Sigmoid colon (tissue), 7 donors: ENCODE results near the gene EFCAB7. TPM values are rescaled to one million over a fixed set of nuclear protein-coding genes. Genes with fewer than 3 reads are reported as not detected.
A peak's percentile ranks its signal among the peaks of the same experiment; 100 is the strongest.

Experiments
- DNase-seq: peaks from one replicate; pipeline ENCODE4 v3.0.0-alpha.2; 2019
- H3K27ac ChIP-seq, 4 donors: fragments of 200-600 bp; sonication (generic); one replicate each; pipeline ENCODE4 v1.5.1; 2016 to 2019; ENCODE audit warnings: mild to moderate bottlenecking in 1 of 4
- H3K27me3 ChIP-seq, 3 donors: fragments of 200-600 bp; sonication (generic); one replicate each; pipeline ENCODE4 v1.5.1; 2019; ENCODE audit warnings: mild to moderate bottlenecking in 1 of 3
- H3K36me3 ChIP-seq, 4 donors: fragments of 200-600 bp; sonication (generic); one replicate each; pipeline ENCODE4 v1.5.1; 2016 to 2019
- H3K4me1 ChIP-seq, 4 donors: fragments of 200-600 bp; sonication (generic); one replicate each; pipeline ENCODE4 v1.5.1; 2017 to 2019
- H3K4me3 ChIP-seq, 4 donors: fragments of 200-600 bp; sonication (generic); one replicate each; pipeline ENCODE4 v1.5.1; 2017 to 2019; ENCODE audit warnings: mild to moderate bottlenecking in 2 of 4, moderate library complexity in 1 of 4
- H3K9me3 ChIP-seq, 4 donors: fragments of 200-600 bp in 3 of 4; sonication (generic) in 3 of 4; one replicate each; pipeline versions ENCODE4 v1.5.1 to v1.6.1; 2013 to 2019
- EP300 ChIP-seq, 4 donors: sonication (generic); formaldehyde crosslinking; IDR thresholded peaks; one replicate each; pipeline ENCODE4 v1.6.1; 2017; ENCODE audit warnings: antibody characterized with exemption in 4 of 4
- POLR2A ChIP-seq, 2 donors: fragments of 450-650 bp; IDR thresholded peaks; one replicate each; pipeline ENCODE4 v1.6.1; 2016; ENCODE audit warnings: antibody characterized with exemption in 2 of 2, mild to moderate bottlenecking in 2 of 2, moderate library complexity in 2 of 2
- POLR2AphosphoS5 ChIP-seq, 4 donors: sonication (generic); formaldehyde crosslinking; IDR thresholded peaks; one replicate each; pipeline ENCODE4 v1.6.1; 2017; ENCODE audit warnings: antibody characterized with exemption in 4 of 4
- WGBS, 2 donors: extraction: QIAGEN DNeasy Blood & Tissue Kit; methylation state at CpG; one replicate each; pipeline ENCODE4 v1.1.7; 2013; 5-methylcytosine and 5-hydroxymethylcytosine counted together
- intact Hi-C: fragments of 100-400 bp; cut with DNase I; formaldehyde crosslinking; loops from one replicate; pipeline ENCODE4 v1.15.1; 2023
- polyA plus RNA-seq, 3 donors: library from polyadenylated mRNA; stranded (reverse); fragments of 200-250 nt; gene quantifications; one replicate each; pipeline ENCODE4 v1.2.3, GENCODE V29; 2013
- total RNA-seq, 4 donors: library from RNA; depleted of rRNA; stranded (reverse); fragments of >200 nt; gene quantifications; one replicate each; pipeline ENCODE4 v1.1.0, GENCODE V29; 2016
- TF ChIP-seq, protein P1 (sequence below), 4 experiments: fragments of 450-650 bp in 3 of 4; fragments of 200-600 bp in 1 of 4; IDR thresholded peaks; one replicate each; pipeline ENCODE4 v1.5.1; 2016 to 2019; ENCODE audit warnings: antibody characterized with exemption in 4 of 4, mild to moderate bottlenecking in 3 of 4, moderate library complexity in 2 of 4
- donor health status: healthy with polysubstance abuse.
- donor health status: Bipolar disorder and iron deficiency.
- donor health status: healthy.

Gene EFCAB7
- total and polyA plus RNA-seq, 7 donors = 1.8 to 12.8 (median 6.9) TPM

GRCh38 chr1:63509718-63510117 is 13.6 kb upstream of the EFCAB7 start:
- H3K4me3 ChIP-seq = no peak overlapping the region
- H3K9me3 ChIP-seq = no peaks in the 10 kb centered on the region
- TF ChIP-seq POLR2A (IDR thresholded peaks at IDR 0.05) (no peak), EP300 (IDR thresholded peaks at IDR 0.05) (no peak), POLR2AphosphoS5 (IDR thresholded peaks at IDR 0.05) (no peak)
- TF ChIP-seq, protein P1, sequence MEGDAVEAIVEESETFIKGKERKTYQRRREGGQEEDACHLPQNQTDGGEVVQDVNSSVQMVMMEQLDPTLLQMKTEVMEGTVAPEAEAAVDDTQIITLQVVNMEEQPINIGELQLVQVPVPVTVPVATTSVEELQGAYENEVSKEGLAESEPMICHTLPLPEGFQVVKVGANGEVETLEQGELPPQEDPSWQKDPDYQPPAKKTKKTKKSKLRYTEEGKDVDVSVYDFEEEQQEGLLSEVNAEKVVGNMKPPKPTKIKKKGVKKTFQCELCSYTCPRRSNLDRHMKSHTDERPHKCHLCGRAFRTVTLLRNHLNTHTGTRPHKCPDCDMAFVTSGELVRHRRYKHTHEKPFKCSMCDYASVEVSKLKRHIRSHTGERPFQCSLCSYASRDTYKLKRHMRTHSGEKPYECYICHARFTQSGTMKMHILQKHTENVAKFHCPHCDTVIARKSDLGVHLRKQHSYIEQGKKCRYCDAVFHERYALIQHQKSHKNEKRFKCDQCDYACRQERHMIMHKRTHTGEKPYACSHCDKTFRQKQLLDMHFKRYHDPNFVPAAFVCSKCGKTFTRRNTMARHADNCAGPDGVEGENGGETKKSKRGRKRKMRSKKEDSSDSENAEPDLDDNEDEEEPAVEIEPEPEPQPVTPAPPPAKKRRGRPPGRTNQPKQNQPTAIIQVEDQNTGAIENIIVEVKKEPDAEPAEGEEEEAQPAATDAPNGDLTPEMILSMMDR (IDR thresholded peaks at IDR 0.05) = no peak
- peaks cover 0 to 6% (median 0%) of the 10 kb centered on the region in 4 donors for H3K36me3 ChIP-seq
- H3K4me1 ChIP-seq = no peaks in the 10 kb centered on the region
- H3K27me3 ChIP-seq = no peaks in the 10 kb centered on the region
- 87% methylated on average over 10 of the region's 10 CpGs for WGBS, 2 donors
- intact Hi-C loops = no loop called here
- no peak for DNase-seq
- no peak overlapping the region for H3K27ac ChIP-seq

GRCh38 chr1:63512584-63512983 is 10.7 kb upstream of the EFCAB7 start:
- no peaks in the 10 kb centered on the region for H3K9me3 ChIP-seq
- no peaks in the 10 kb centered on the region for H3K4me1 ChIP-seq
- H3K4me3 ChIP-seq = no peak overlapping the region
- no peaks in the 10 kb centered on the region for H3K36me3 ChIP-seq
- DNase-seq = no peak
- no peaks in the 10 kb centered on the region for H3K27me3 ChIP-seq
- TF ChIP-seq, protein P1 (IDR thresholded peaks at IDR 0.05) = no peak
- no peak for TF ChIP-seq EP300 (IDR thresholded peaks at IDR 0.05)
- TF ChIP-seq POLR2AphosphoS5 (IDR thresholded peaks at IDR 0.05) = no peak
- no peak for TF ChIP-seq POLR2A (IDR thresholded peaks at IDR 0.05)
- H3K27ac ChIP-seq = no peak overlapping the region
- intact Hi-C loops = no loop called here

GRCh38 chr1:63516629-63517028 is 6.7 kb upstream of the EFCAB7 start:
- intact Hi-C loops = no loop called here
- H3K27ac ChIP-seq = no peak overlapping the region
- 76 to 80% methylated on average over 2 of the region's 2 CpGs for WGBS, 2 donors
- no peaks in the 10 kb centered on the region for H3K4me1 ChIP-seq
- no peak for DNase-seq
- TF ChIP-seq EP300 (IDR thresholded peaks at IDR 0.05) (no peak), POLR2AphosphoS5 (IDR thresholded peaks at IDR 0.05) (no peak), POLR2A (IDR thresholded peaks at IDR 0.05) (no peak)
- TF ChIP-seq, protein P1 (IDR thresholded peaks at IDR 0.05) = no peak
- H3K4me3 ChIP-seq = no peak overlapping the region
- H3K27me3 ChIP-seq = no peaks in the 10 kb centered on the region
- H3K9me3 ChIP-seq = no peaks in the 10 kb centered on the region
- no peaks in the 10 kb centered on the region for H3K36me3 ChIP-seq

DNA sequence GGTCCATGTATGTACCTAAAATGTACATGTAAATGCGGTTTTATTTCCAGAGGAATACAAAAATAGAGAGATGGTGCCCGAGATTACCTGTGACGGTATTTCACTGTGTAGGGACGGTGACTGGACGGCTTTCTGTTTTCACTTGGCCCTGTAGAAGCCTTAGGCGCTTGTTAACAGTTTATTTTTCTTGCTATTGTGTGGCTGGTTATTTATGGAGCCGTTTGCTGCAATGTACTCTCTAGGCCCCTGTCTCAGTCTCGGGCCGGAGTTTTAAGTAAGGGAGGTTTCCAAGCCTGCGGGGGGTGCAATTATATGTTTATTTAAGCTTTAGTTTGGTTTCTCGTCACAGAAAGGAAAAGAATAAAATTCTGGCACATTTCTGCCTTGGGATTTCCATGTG is 413 bp downstream of the EFCAB7 start:
- Histone ChIP-seq H3K27ac (peak overlapping the region; percentile 86 to 92 (median 90)), H3K4me1 (peaks cover 0 to 20% (median 19%) of the 10 kb centered on the region in 4 donors), H3K9me3 (no peaks in the 10 kb centered on the region), H3K4me3 (peak overlapping the region; percentile 65 to 70 (median 66)), H3K27me3 (no peaks in the 10 kb centered on the region), H3K36me3 (peaks cover 0 to 8% (median 0%) of the 10 kb centered on the region in 4 donors)
- no peak for DNase-seq
- TF ChIP-seq, protein P1 (IDR thresholded peaks at IDR 0.05) = no peak
- no peak for TF ChIP-seq EP300 (IDR thresholded peaks at IDR 0.05)
- TF ChIP-seq POLR2AphosphoS5 (IDR thresholded peaks at IDR 0.05) = no peak
- no peak for TF ChIP-seq POLR2A (IDR thresholded peaks at IDR 0.05)
- intact Hi-C loops = loop anchor here (2.0 kb wide), 1 partner anchor 155 kb away; no protein-coding TSS in a partner anchor
- 1 to 3% methylated on average over 11 of the region's 11 CpGs for WGBS, 2 donors

GRCh38 chr1:63524201-63524600 is 876 bp downstream of the EFCAB7 start:
- Histone ChIP-seq H3K4me1 (peaks cover 0 to 20% (median 19%) of the 10 kb centered on the region in 4 donors), H3K9me3 (no peaks in the 10 kb centered on the region), H3K27ac (peak overlapping the region; percentile 86 to 92 (median 90)), H3K27me3 (no peaks in the 10 kb centered on the region), H3K36me3 (peaks cover 0 to 12% (median 0%) of the 10 kb centered on the region in 4 donors), H3K4me3 (peak overlapping the region; percentile 65 to 70 (median 66))
- TF ChIP-seq POLR2A (IDR thresholded peaks at IDR 0.05) (no peak), EP300 (IDR thresholded peaks at IDR 0.05) (no peak), POLR2AphosphoS5 (IDR thresholded peaks at IDR 0.05) (no peak)
- TF ChIP-seq, protein P1 (IDR thresholded peaks at IDR 0.05) = no peak
- no peak for DNase-seq
- intact Hi-C loops = no loop called here
- WGBS, 2 donors = 34 to 56% methylated on average over 3 of the region's 3 CpGs
